PC-9 (cell line): ENCODE data around the gene CLEC1B. TPM values are rescaled to one million over a fixed set of nuclear protein-coding genes. Genes with fewer than 3 reads are reported as not detected.

ENCODE experiments used
- Bru-seq: library from RNA; stranded (reverse); fragments of 400-500 nt; gene quantifications from one replicate; lab custom pipeline; 2021; lab: Mats Ljungman, UMichigan
- BruChase-seq, 2 experiments: library from RNA; stranded (reverse); fragments of 400-500 nt; gene quantifications; one replicate each; lab custom pipeline; 2021; lab: Mats Ljungman, UMichigan
- BruUV-seq: library from RNA; stranded (reverse); fragments of 400-500 nt; replicated peaks from 2 replicates; lab custom pipeline; 2021; lab: Mats Ljungman, UMichigan
- CTCF ChIA-PET: fragments of 300-600 bp; sonication (Branson Sonifier 250); formaldehyde crosslinking; loops from one replicate; lab custom pipeline; 2022; ENCODE audit warnings: antibody characterized with exemption; lab: Charles Lee
- POLR2A ChIA-PET: fragments of 300-600 bp; sonication (Branson Sonifier 250); formaldehyde crosslinking; loops from one replicate; lab custom pipeline; 2022; ENCODE audit warnings: antibody characterized with exemption; ENCODE audit not compliant: unreplicated experiment; lab: Charles Lee
- DNase-seq, 2 experiments: peaks; one replicate each; pipeline versions ENCODE4 v3.0.0 to v3.0.0-alpha.2; 2015 to 2022; ENCODE audit warnings: mixed read lengths in 1 of 2
- H2AFZ ChIP-seq: fragments of 200-600 bp; sonication (generic); 2 replicates; pipeline ENCODE4 v1.8.1; 2017; ENCODE audit warnings: antibody characterized with exemption
- H3F3A ChIP-seq: fragments of 200-600 bp; sonication (generic); 2 replicates; pipeline ENCODE4 v1.8.1; 2017; ENCODE audit warnings: antibody characterized with exemption, mild to moderate bottlenecking, low read depth; ENCODE audit not compliant: insufficient read depth
- H3K27ac ChIP-seq: fragments of 200-600 bp; sonication (generic); 2 replicates; pipeline ENCODE4 v1.6.1; 2016; ENCODE audit warnings: mixed run types
- H3K27me3 ChIP-seq: fragments of 200-600 bp; sonication (generic); 2 replicates; pipeline ENCODE4 v1.6.1; 2016; ENCODE audit warnings: low read depth, mixed run types; ENCODE audit not compliant: insufficient read depth
- H3K36me3 ChIP-seq: fragments of 200-600 bp; sonication (generic); 2 replicates; pipeline ENCODE4 v1.6.1; 2016; ENCODE audit warnings: low read depth, mixed run types
- H3K4me1 ChIP-seq: fragments of 200-600 bp; sonication (generic); replicated peaks from 2 replicates; pipeline ENCODE4 v1.6.1; 2016; ENCODE audit warnings: mixed run types; ENCODE audit not compliant: insufficient read depth
- H3K4me2 ChIP-seq: fragments of 200-600 bp; sonication (generic); 2 replicates; pipeline ENCODE4 v1.6.1; 2017; ENCODE audit warnings: mixed run types
- H3K4me3 ChIP-seq: fragments of 200-600 bp; sonication (generic); 2 replicates; pipeline ENCODE4 v1.6.1; 2016; ENCODE audit warnings: mixed run types
- H3K79me2 ChIP-seq: fragments of 200-600 bp; sonication (generic); 2 replicates; pipeline ENCODE4 v1.6.1; 2017; ENCODE audit warnings: low read depth, mixed run types
- H3K9me2 ChIP-seq: fragments of 200-600 bp; sonication (generic); 2 replicates; pipeline ENCODE4 v1.8.1; 2017; ENCODE audit warnings: mild to moderate bottlenecking; ENCODE audit not compliant: insufficient read depth
- H3K9me3 ChIP-seq: fragments of 200-600 bp; sonication (generic); 2 replicates; pipeline ENCODE4 v1.8.1; 2016; ENCODE audit warnings: low read depth; ENCODE audit not compliant: insufficient read depth
- H4K20me1 ChIP-seq: fragments of 200-600 bp; sonication (generic); 2 replicates; pipeline ENCODE4 v1.8.1; 2017; ENCODE audit not compliant: insufficient read depth
- EZH2 ChIP-seq: fragments of 200-600 bp; sonication (generic); IDR thresholded peaks from 2 replicates; pipeline ENCODE4 v1.8.0; 2017; ENCODE audit warnings: antibody characterized with exemption, low read depth
- intact Hi-C: fragments of 100-400 bp; cut with micrococcal nuclease; formaldehyde crosslinking; loops from one replicate; pipeline ENCODE4 v1.10.0; 2022; ENCODE audit not compliant: unreplicated experiment
- long read RNA-seq: library from polyadenylated mRNA; stranded (forward); transcript quantifications from one replicate; pipeline ENCODE4 v2.0.0, GENCODE V29; 2022
- total RNA-seq: library from RNA; stranded (reverse); gene quantifications from 2 replicates; pipeline ENCODE4 v1.2.3, GENCODE V29; 2021
- TF ChIP-seq, protein P1 (sequence below): fragments of 200-600 bp; sonication (generic); conservative IDR thresholded peaks from 2 replicates; pipeline ENCODE4 v1.6.1; 2017; ENCODE audit warnings: mixed run types, antibody characterized with exemption, mild to moderate bottlenecking, moderate library complexity

CLEC1B gene
- total RNA-seq (not detected in 2 replicates), Bru-seq, nascent RNA (not detected), BruChase-seq, experiment 1, labeled RNA remaining after a 2-hour chase (not detected), BruChase-seq, experiment 2, labeled RNA remaining after a 6-hour chase (not detected)
- long read RNA-seq, result 0 reads

DNA sequence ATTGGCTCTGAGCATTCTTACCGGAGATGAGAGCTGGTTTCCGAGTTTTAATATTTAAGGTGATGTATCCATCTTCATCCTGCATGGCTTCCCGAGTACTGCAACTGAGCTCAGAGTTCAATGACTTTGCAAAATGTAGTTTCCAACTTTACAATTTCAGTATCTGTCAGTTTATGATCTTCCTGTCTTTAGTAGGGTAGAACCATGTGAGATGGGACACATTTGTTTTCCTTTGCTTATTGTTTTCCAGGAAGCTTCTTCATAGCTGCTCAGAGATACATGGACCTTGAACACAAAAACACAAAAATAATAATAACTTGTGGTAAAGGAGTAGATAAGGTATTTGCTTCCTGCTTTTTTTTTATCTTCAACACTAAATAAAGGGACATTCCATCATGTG is at the start of gene CLEC1B:
Gene CLEC1B, minus strand, starts transcription at position 106 of the 400 bp plus-strand sequence. Its CDS starts 21 bp downstream, at position 85.
- intact Hi-C loops, result no loop called here
- Histone ChIP-seq H2AFZ (no peak within 1 kb of the TSS), H4K20me1 (no peaks in the 10 kb centered on the region), H3K27ac (no peak within 1 kb of the TSS), H3F3A (no peaks in the 10 kb centered on the region), H3K36me3 (no peaks in the 10 kb centered on the region), H3K27me3 (no peaks in the 10 kb centered on the region), H3K4me1 (no peaks in the 10 kb centered on the region), H3K79me2 (no peaks in the 10 kb centered on the region), H3K4me3 (no peak within 1 kb of the TSS), H3K4me2 (no peak within 1 kb of the TSS), H3K9me2 (no peaks in the 10 kb centered on the region), H3K9me3 (no peaks in the 10 kb centered on the region)
- ChIA-PET CTCF (interaction anchor here (0.9 kb wide), 1 partner anchor 11 kb away, joined by 4 read pairs; no protein-coding TSS in a partner anchor), POLR2A (interaction anchor here (0.6 to 0.7 kb wide), 2 partner anchors 291 to 1333 kb away, joined by 3 to 4 read pairs; no protein-coding TSS in a partner anchor)
- no peak for DNase-seq
- BruUV-seq, result no TSS peak
- TF ChIP-seq EZH2, result no peak
- TF ChIP-seq, protein P1, sequence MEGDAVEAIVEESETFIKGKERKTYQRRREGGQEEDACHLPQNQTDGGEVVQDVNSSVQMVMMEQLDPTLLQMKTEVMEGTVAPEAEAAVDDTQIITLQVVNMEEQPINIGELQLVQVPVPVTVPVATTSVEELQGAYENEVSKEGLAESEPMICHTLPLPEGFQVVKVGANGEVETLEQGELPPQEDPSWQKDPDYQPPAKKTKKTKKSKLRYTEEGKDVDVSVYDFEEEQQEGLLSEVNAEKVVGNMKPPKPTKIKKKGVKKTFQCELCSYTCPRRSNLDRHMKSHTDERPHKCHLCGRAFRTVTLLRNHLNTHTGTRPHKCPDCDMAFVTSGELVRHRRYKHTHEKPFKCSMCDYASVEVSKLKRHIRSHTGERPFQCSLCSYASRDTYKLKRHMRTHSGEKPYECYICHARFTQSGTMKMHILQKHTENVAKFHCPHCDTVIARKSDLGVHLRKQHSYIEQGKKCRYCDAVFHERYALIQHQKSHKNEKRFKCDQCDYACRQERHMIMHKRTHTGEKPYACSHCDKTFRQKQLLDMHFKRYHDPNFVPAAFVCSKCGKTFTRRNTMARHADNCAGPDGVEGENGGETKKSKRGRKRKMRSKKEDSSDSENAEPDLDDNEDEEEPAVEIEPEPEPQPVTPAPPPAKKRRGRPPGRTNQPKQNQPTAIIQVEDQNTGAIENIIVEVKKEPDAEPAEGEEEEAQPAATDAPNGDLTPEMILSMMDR, result no peak

DNA sequence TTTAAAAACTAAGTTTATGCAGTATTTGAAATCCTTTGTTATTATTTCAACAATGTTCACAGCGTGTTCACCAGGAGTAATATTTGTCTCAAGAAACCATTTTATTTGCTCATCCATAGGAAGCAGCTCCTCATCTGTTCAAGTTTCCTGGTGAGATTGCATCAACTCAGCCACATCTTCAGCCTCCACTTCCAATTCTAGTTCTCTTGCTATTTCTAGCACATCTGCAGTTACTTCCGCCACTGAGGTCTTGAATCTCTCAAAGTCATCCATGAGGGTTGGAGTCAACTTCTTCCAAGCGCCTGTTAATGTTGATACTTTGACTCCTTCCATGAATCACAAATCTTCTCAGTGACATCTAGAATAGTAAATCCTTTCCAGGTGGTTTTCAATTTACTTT is 49.6 kb upstream of the CLEC1B start:
- no peaks in the 10 kb centered on the region for H4K20me1 ChIP-seq
- no peaks in the 10 kb centered on the region for H3K36me3 ChIP-seq
- H3K27ac ChIP-seq, result no peak overlapping the region
- H2AFZ ChIP-seq, result no peak overlapping the region; the same call in 1 of the 2 replicates
- H3K4me3 ChIP-seq, result no peak overlapping the region
- H3K4me1 ChIP-seq, result no peaks in the 10 kb centered on the region
- H3K4me2 ChIP-seq, result no peak overlapping the region
- no peak for TF ChIP-seq EZH2
- TF ChIP-seq, protein P1, result no peak
- H3K9me2 ChIP-seq, result no peaks in the 10 kb centered on the region
- H3K9me3 ChIP-seq, result no peaks in the 10 kb centered on the region
- no peaks in the 10 kb centered on the region for H3K79me2 ChIP-seq
- no peaks in the 10 kb centered on the region for H3K27me3 ChIP-seq
- H3F3A ChIP-seq, result no peaks in the 10 kb centered on the region
- no peak for DNase-seq
- ChIA-PET POLR2A (interaction anchor here (0.6 kb wide), 1 partner anchor 36 kb away, joined by 21 read pairs; no protein-coding TSS in a partner anchor), CTCF (no interaction called here)
- intact Hi-C loops, result no loop called here
- BruUV-seq, result no TSS peak

DNA sequence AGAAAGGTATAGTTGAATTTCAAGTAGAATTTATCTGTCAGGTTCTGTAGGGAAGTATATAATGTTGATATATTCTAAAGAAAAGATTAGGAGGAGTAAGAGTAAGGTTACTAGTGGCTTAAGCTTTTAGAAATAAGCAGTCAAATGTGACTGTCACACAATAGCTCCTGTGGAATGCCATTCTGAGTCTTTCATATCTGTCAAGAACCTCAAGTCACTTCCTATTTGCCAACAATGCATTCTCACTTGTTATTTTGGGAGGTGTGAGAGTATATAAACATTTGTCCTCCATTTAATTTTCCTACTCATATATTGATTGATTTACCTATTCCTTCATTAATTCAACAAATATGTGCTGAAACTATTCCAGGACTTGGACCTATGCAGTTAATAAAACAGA is 43.2 kb upstream of the CLEC1B start:
- Histone ChIP-seq H3F3A (no peaks in the 10 kb centered on the region), H3K9me3 (no peaks in the 10 kb centered on the region), H3K4me3 (no peak overlapping the region), H3K36me3 (no peaks in the 10 kb centered on the region), H3K4me1 (no peaks in the 10 kb centered on the region), H3K4me2 (no peak overlapping the region), H3K9me2 (no peaks in the 10 kb centered on the region), H4K20me1 (no peaks in the 10 kb centered on the region), H2AFZ (no peak overlapping the region), H3K27me3 (no peaks in the 10 kb centered on the region), H3K27ac (no peak overlapping the region), H3K79me2 (no peaks in the 10 kb centered on the region)
- intact Hi-C loops, result no loop called here
- ChIA-PET POLR2A (interaction anchor here (0.6 kb wide), 1 partner anchor 170 kb away, joined by 7 read pairs; no protein-coding TSS in a partner anchor), CTCF (interaction anchor here (0.6 kb wide), 1 partner anchor 432 kb away, joined by 3 read pairs; no protein-coding TSS in a partner anchor)
- BruUV-seq, result no TSS peak
- TF ChIP-seq EZH2, result no peak
- TF ChIP-seq, protein P1, result no peak
- no peak for DNase-seq
